ENCODE results near the gene KMT5C. TPM values are rescaled to one million over a fixed set of nuclear protein-coding genes. Genes with fewer than 3 reads are reported as not detected.

Gene KMT5C
- total RNA-seq, 2 donors from 2014 or later = 17.8 to 32.3 TPM

GRCh38 chr19:55360902-55361301, 21.2 kb downstream of the KMT5C start:
- TF ChIP-seq POLR2A (IDR thresholded peaks at IDR 0.05) (no peak), POLR2AphosphoS5 (IDR thresholded peaks at IDR 0.05) (no peak), CTCF (IDR thresholded peaks at IDR 0.05) (no peak)
- Histone ChIP-seq H3K4me1 (replicated peaks) (no peaks in the 10 kb centered on the region), H3K36me3 (no peaks in the 10 kb centered on the region), H3K9me3 (no peaks in the 10 kb centered on the region), H3K27me3 (replicated peaks; ENCODE audit: insufficient read depth) (no peaks in the 10 kb centered on the region), H3K27ac (no peak overlapping the region), H3K4me3 (no peak overlapping the region)
- intact Hi-C loops (cut with DNase I) = no loop called here
- 95% methylated on average over 16 of the region's 16 CpGs for WGBS
- DNase-seq (ENCODE audit: low spot score) = no peak

- H3K9me3 ChIP-seq = no peaks in the 10 kb centered on the region
- 82% methylated on average over 37 of the region's 38 CpGs for WGBS
Observed at GRCh38 chr19:55362174-55362989, 22.7 kb downstream of the KMT5C start.

GRCh38 chr19:55362990-55363716, 23.5 kb downstream of the KMT5C start, which contains the start of gene GARIN5B:
GARIN5B (minus strand) TSS chr19:55363260; CDS start chr19:55363066, 194 bp downstream.
- DNase-seq (ENCODE audit: low spot score) = no peak
- WGBS = 79% methylated on average over 23 of the region's 27 CpGs
- Histone ChIP-seq H3K27me3 (replicated peaks; ENCODE audit: insufficient read depth) (no peaks in the 10 kb centered on the region), H3K36me3 (no peaks in the 10 kb centered on the region), H3K27ac (no peak within 1 kb of the TSS), H3K9me3 (no peaks in the 10 kb centered on the region), H3K4me1 (replicated peaks) (no peaks in the 10 kb centered on the region), H3K4me3 (no peak within 1 kb of the TSS)
- TF ChIP-seq POLR2A (IDR thresholded peaks at IDR 0.05) (no peak), CTCF (IDR thresholded peaks at IDR 0.05) (no peak), POLR2AphosphoS5 (IDR thresholded peaks at IDR 0.05) (no peak)
- intact Hi-C loops (cut with DNase I) = no loop called here

More at GRCh38 chr19:55362174-55362989, 22.7 kb downstream of the KMT5C start:
- no peak for DNase-seq (ENCODE audit: low spot score)
- intact Hi-C loops (cut with DNase I) = no loop called here
- Histone ChIP-seq H3K36me3 (no peaks in the 10 kb centered on the region), H3K27me3 (replicated peaks; ENCODE audit: insufficient read depth) (no peaks in the 10 kb centered on the region), H3K4me1 (replicated peaks) (no peaks in the 10 kb centered on the region), H3K27ac (no peak overlapping the region), H3K4me3 (no peak overlapping the region)
- TF ChIP-seq CTCF (IDR thresholded peaks at IDR 0.05) (no peak), POLR2AphosphoS5 (IDR thresholded peaks at IDR 0.05) (no peak), POLR2A (IDR thresholded peaks at IDR 0.05) (no peak)

- H3K27ac ChIP-seq = no peak overlapping the region
- H3K27me3 ChIP-seq (replicated peaks; ENCODE audit: insufficient read depth) = peaks cover 4% of the 10 kb centered on the region
- no peaks in the 10 kb centered on the region for H3K36me3 ChIP-seq
- no peak overlapping the region for H3K4me3 ChIP-seq
- H3K9me3 ChIP-seq = no peaks in the 10 kb centered on the region
- intact Hi-C loops (cut with DNase I) = no loop called here
- DNase-seq (ENCODE audit: low spot score) = no peak
- TF ChIP-seq POLR2A (IDR thresholded peaks at IDR 0.05) = no peak
- TF ChIP-seq CTCF (IDR thresholded peaks at IDR 0.05) = no peak
- no peak for TF ChIP-seq POLR2AphosphoS5 (IDR thresholded peaks at IDR 0.05)
- H3K4me1 ChIP-seq (replicated peaks) = peaks cover 4% of the 10 kb centered on the region
- 80% methylated on average over 8 of the region's 8 CpGs for WGBS
Observed at GRCh38 chr19:55365245-55365644, 25.6 kb downstream of the KMT5C start.
